H9 (cell line): ENCODE data around the gene ATXN3L. TPM values are rescaled to one million over a fixed set of nuclear protein-coding genes. Genes with fewer than 3 reads are reported as not detected.

ENCODE experiments used
- DNase-seq: peaks from one replicate; pipeline ENCODE4 v3.0.0-alpha.2; 2017
- H2AFZ ChIP-seq: one replicate; pipeline ENCODE4 v1.6.1; 2013; ENCODE audit warnings: mild to moderate bottlenecking, low read length, control low read depth, moderate library complexity
- H2AK5ac ChIP-seq: 2 replicates; pipeline ENCODE4 v1.6.1; 2013; ENCODE audit warnings: low read length, control low read depth, mixed read lengths; ENCODE audit not compliant: insufficient read length
- H2BK120ac ChIP-seq: one replicate; pipeline ENCODE4 v1.6.1; 2013; ENCODE audit warnings: low read depth, mild to moderate bottlenecking, low read length, control low read depth, inconsistent platforms; ENCODE audit not compliant: poor library complexity, severe bottlenecking
- H2BK12ac ChIP-seq: 2 replicates; pipeline ENCODE4 v1.6.1; 2013; ENCODE audit warnings: low read length, control low read depth, mixed read lengths, low read depth; ENCODE audit not compliant: insufficient read length
- H2BK15ac ChIP-seq: 2 replicates; pipeline ENCODE4 v1.6.1; 2013; ENCODE audit warnings: low read depth, low read length, control low read depth
- H2BK20ac ChIP-seq: one replicate; pipeline ENCODE4 v1.6.1; 2013; ENCODE audit warnings: low read depth, mild to moderate bottlenecking, low read length, control low read depth, inconsistent platforms; ENCODE audit not compliant: poor library complexity, severe bottlenecking
- H2BK5ac ChIP-seq: 2 replicates; pipeline ENCODE4 v1.6.1; 2013; ENCODE audit warnings: low read length, control low read depth, mixed read lengths; ENCODE audit not compliant: insufficient read length
- H3K14ac ChIP-seq: 2 replicates; pipeline ENCODE4 v1.6.1; 2013; ENCODE audit warnings: low read length, control low read depth; ENCODE audit not compliant: insufficient read depth
- H3K18ac ChIP-seq: 2 replicates; pipeline ENCODE4 v1.6.1; 2013; ENCODE audit warnings: low read depth, mild to moderate bottlenecking, mixed read lengths, low read length, control low read depth; ENCODE audit not compliant: insufficient read length
- H3K23ac ChIP-seq: 2 replicates; pipeline ENCODE4 v1.6.1; 2013; ENCODE audit warnings: low read length, control low read depth, mixed read lengths, low read depth; ENCODE audit not compliant: insufficient read length
- H3K23me2 ChIP-seq: 2 replicates; pipeline ENCODE4 v1.6.1; 2013; ENCODE audit warnings: low read depth, mild to moderate bottlenecking, mixed read lengths, low read length, control low read depth; ENCODE audit not compliant: insufficient read length, poor library complexity, severe bottlenecking
- H3K27ac ChIP-seq: 2 replicates; pipeline ENCODE4 v1.5.1; 2013; ENCODE audit warnings: low read length, control low read depth, mixed read lengths, low read depth; ENCODE audit not compliant: insufficient read length
- H3K27me3 ChIP-seq: 2 replicates; pipeline ENCODE4 v1.6.1; 2013; ENCODE audit warnings: low read length, control low read depth, inconsistent platforms; ENCODE audit not compliant: insufficient read depth
- H3K4ac ChIP-seq: 2 replicates; pipeline ENCODE4 v1.6.1; 2013; ENCODE audit warnings: low read depth, mild to moderate bottlenecking, control low read depth, inconsistent platforms, low read length, moderate library complexity
- H3K4me1 ChIP-seq: 2 replicates; pipeline ENCODE4 v1.6.1; 2013; ENCODE audit warnings: low read length, control low read depth, inconsistent platforms; ENCODE audit not compliant: insufficient read depth
- H3K4me2 ChIP-seq: 2 replicates; pipeline ENCODE4 v1.6.1; 2013; ENCODE audit warnings: low read length, control low read depth, mixed read lengths; ENCODE audit not compliant: insufficient read length, insufficient read depth
- H3K56ac ChIP-seq: 2 replicates; pipeline ENCODE4 v1.6.1; 2013; ENCODE audit warnings: low read depth, mild to moderate bottlenecking, mixed read lengths, low read length, control low read depth; ENCODE audit not compliant: insufficient read length
- H3K79me1 ChIP-seq: 2 replicates; pipeline ENCODE4 v1.6.1; 2013; ENCODE audit warnings: low read depth, mild to moderate bottlenecking, moderate library complexity, low read length, control low read depth, inconsistent platforms; ENCODE audit not compliant: insufficient read depth, poor library complexity, severe bottlenecking
- H3K79me2 ChIP-seq: 2 replicates; pipeline ENCODE4 v1.6.1; 2013; ENCODE audit warnings: low read length, control low read depth, inconsistent platforms; ENCODE audit not compliant: insufficient read depth
- H3K9ac ChIP-seq: 2 replicates; pipeline ENCODE4 v1.6.1; 2013; ENCODE audit warnings: low read length, control low read depth, mixed read lengths; ENCODE audit not compliant: insufficient read length; ENCODE audit errors: extremely low read depth
- H3K9me3 ChIP-seq: one replicate; pipeline ENCODE4 v1.6.1; 2013; ENCODE audit warnings: low read depth, low read length, inconsistent platforms; ENCODE audit not compliant: control insufficient read depth
- H3T11ph ChIP-seq: one replicate; pipeline ENCODE4 v1.6.1; 2013; ENCODE audit warnings: mild to moderate bottlenecking, low read length, control low read depth, inconsistent platforms
- H4K20me1 ChIP-seq: one replicate; pipeline ENCODE4 v1.6.1; 2013; ENCODE audit not compliant: control insufficient read depth, insufficient read length, insufficient read depth
- H4K5ac ChIP-seq: 2 replicates; pipeline ENCODE4 v1.6.1; 2013; ENCODE audit warnings: low read depth, mild to moderate bottlenecking, mixed read lengths, low read length, control low read depth; ENCODE audit not compliant: insufficient read length
- H4K8ac ChIP-seq: replicated peaks from 2 replicates; pipeline ENCODE4 v1.6.1; 2013; ENCODE audit warnings: low read length, control low read depth, mixed read lengths, low read depth; ENCODE audit not compliant: insufficient read length
- H4K91ac ChIP-seq: 2 replicates; pipeline ENCODE4 v1.6.1; 2013; ENCODE audit warnings: low read depth, mild to moderate bottlenecking, moderate library complexity, mixed read lengths, low read length, control low read depth; ENCODE audit not compliant: insufficient read length
- H3K27ac Mint-ChIP-seq, 3 experiments: 2 replicates in 2 of 3; 3 replicates in 1 of 3; pipeline ENCODE4 v1.8.0; 2020 to 2021; ENCODE audit warnings: mixed read lengths in 3 of 3, mild to moderate bottlenecking in 1 of 3, moderate library complexity in 1 of 3
- H3K27me3 Mint-ChIP-seq: 2 replicates; pipeline ENCODE4 v1.8.0; 2021; ENCODE audit warnings: low read depth, mild to moderate bottlenecking, moderate library complexity, mixed read lengths
- H3K36me3 Mint-ChIP-seq, 3 experiments: 2 replicates in 2 of 3; 3 replicates in 1 of 3; pipeline ENCODE4 v1.8.0; 2020 to 2021; ENCODE audit warnings: low read depth in 3 of 3, mixed read lengths in 3 of 3; ENCODE audit not compliant: insufficient read depth in 1 of 3
- H3K4me1 Mint-ChIP-seq, 2 experiments: 2 replicates each; pipeline ENCODE4 v1.8.0; 2020; ENCODE audit warnings: mixed read lengths in 2 of 2
- H3K4me3 Mint-ChIP-seq, 2 experiments: 2 replicates in 1 of 2; 3 replicates in 1 of 2; pipeline ENCODE4 v1.8.0; 2020 to 2021; ENCODE audit warnings: mild to moderate bottlenecking in 2 of 2, mixed read lengths in 2 of 2, moderate library complexity in 1 of 2
- H3K9me3 Mint-ChIP-seq, 2 experiments: 2 replicates in 1 of 2; 3 replicates in 1 of 2; pipeline ENCODE4 v1.8.0; 2020; ENCODE audit warnings: mild to moderate bottlenecking in 2 of 2, mixed read lengths in 2 of 2, moderate library complexity in 1 of 2
- CTCF ChIP-seq: fragments of 200-600 bp; sonication (generic); conservative IDR thresholded peaks from 3 replicates; pipeline ENCODE4 v1.8.0; 2021; ENCODE audit warnings: antibody characterized with exemption, mild to moderate bottlenecking
- WGBS: extraction: QIAGEN DNeasy Blood & Tissue Kit; methylation state at CpG from one replicate; pipeline ENCODE4 v1.1.7; 2013; ENCODE audit warnings: missing lambda C conversion rate, low lambda C conversion rate, mixed read lengths; ENCODE audit not compliant: insufficient read length; ENCODE audit errors: extremely low coverage; 5-methylcytosine and 5-hydroxymethylcytosine counted together
- total RNA-seq: library from RNA; stranded (reverse); gene quantifications from 2 replicates; pipeline ENCODE4 v1.2.1, GENCODE V29; 2021

ATXN3L gene
- total RNA-seq, 1 experiment from 2014 or later: not detected

DNA sequence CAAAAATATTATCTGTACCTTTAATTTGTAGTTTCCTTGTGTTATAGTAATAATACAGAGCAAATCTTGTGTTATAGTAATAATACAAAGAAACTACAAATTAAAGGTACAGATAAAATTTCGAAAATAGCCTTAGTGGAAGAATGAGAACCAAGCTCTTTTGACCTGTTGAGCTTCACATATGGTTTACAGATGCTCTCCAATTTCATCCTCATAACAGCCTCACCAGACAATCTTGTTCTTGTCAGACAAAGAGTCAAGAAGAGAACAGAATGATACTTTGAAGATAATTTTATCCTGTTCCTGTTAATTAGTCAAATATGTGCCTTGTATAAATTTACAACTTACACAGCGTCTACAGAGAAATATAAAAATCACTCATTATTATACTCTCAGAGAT is 12.8 kb downstream of the ATXN3L start:
- Histone ChIP-seq H3K4me2 (no peak overlapping the region), H3K4me1 (no peaks in the 10 kb centered on the region), H2AK5ac (no peak overlapping the region), H2BK20ac (no peak overlapping the region), H4K20me1 (no peaks in the 10 kb centered on the region), H3K23ac (no peak overlapping the region), H3K79me1 (no peaks in the 10 kb centered on the region), H4K91ac (no peak overlapping the region), H2BK15ac (no peak overlapping the region), H3K27me3 (no peaks in the 10 kb centered on the region), H3K14ac (no peak overlapping the region), H2BK12ac (no peak overlapping the region), H4K5ac (no peak overlapping the region), H3T11ph (no peak overlapping the region), H3K56ac (no peak overlapping the region), H3K79me2 (no peaks in the 10 kb centered on the region), H4K8ac (no peak overlapping the region), H2BK120ac (no peak overlapping the region), H3K9ac (no peak overlapping the region), H3K4ac (no peak overlapping the region), H3K18ac (no peak overlapping the region), H2AFZ (no peak overlapping the region), H3K9me3 (no peaks in the 10 kb centered on the region), H2BK5ac (no peak overlapping the region), H3K23me2 (no peaks in the 10 kb centered on the region), H3K27ac (no peak overlapping the region)
- TF ChIP-seq CTCF: no peak
- Mint-ChIP-seq H3K27me3 (no peaks in the 10 kb centered on the region; the same call in 1 of the 2 replicates), H3K4me1 (peaks cover 5 to 7% of the 10 kb centered on the region in 2 experiments; a peak in 3 of 4 replicates), H3K4me3 (no peak overlapping the region), H3K27ac (no peak overlapping the region), H3K9me3 (peaks cover 62 to 70% of the 10 kb centered on the region in 2 experiments), H3K36me3 (peaks cover 3 to 6% (median 5%) of the 10 kb centered on the region in 3 experiments; a peak in 3 of 7 replicates)
- WGBS: no CpG with 5 or more reads among the region's 2 CpGs
- DNase-seq: no peak
